ENCODE data around the gene SCFD2. TPM values are rescaled to one million over a fixed set of nuclear protein-coding genes. Genes with fewer than 3 reads are reported as not detected.

Gene SCFD2
- total and polyA plus RNA-seq, 10 of the 15 experiments (the other 5 are each of a cell fraction or from before 2014, with no cell fraction given) = 4.8 to 37.6 (median 24.9) TPM

- H3K36me3 ChIP-seq (ENCODE audit: control insufficient read depth in 2 of 2, insufficient read depth in 2 of 2, low read length in 1 of 2) = no peaks in the 10 kb centered on the region
- no peak overlapping the region for H3K4me3 ChIP-seq
- H4K20me1 ChIP-seq (ENCODE audit: control insufficient read depth, insufficient read depth) = no peaks in the 10 kb centered on the region
- no peaks in the 10 kb centered on the region for H3K27me3 ChIP-seq (replicated peaks in 1 of 2; ENCODE audit: control insufficient read depth in 2 of 2, insufficient read depth in 2 of 2, low read length in 1 of 2)
- POLR2A ChIA-PET = no interaction called here
- no peak overlapping the region for H3K4me2 ChIP-seq (ENCODE audit: control insufficient read depth, insufficient read depth)
- FAIRE-seq (no peak), ATAC-seq (peak; percentile 41; the same call in 2 of the 3 replicates), DNase-seq (ENCODE audit: low read depth, low spot score) (no peak)
- no peak overlapping the region for H3K27ac ChIP-seq (ENCODE audit: control insufficient read depth, insufficient read depth)
- no peaks in the 10 kb centered on the region for H3K79me2 ChIP-seq (ENCODE audit: control insufficient read depth, insufficient read depth, low read length)
- H3K4me1 ChIP-seq (ENCODE audit: control insufficient read depth, insufficient read depth, low read length) = no peaks in the 10 kb centered on the region
- SMC1A ChIA-PET (ENCODE audit: uncharacterized antibody, unreplicated experiment) = interaction anchor here (0.7 to 1.7 kb wide), 4 partner anchors 10 to 230 kb away, joined by 3 read pairs; no protein-coding TSS in a partner anchor
- in situ Hi-C loops (cut with MboI) (no loop called here), intact Hi-C loops (cut with micrococcal nuclease; ENCODE audit: unreplicated experiment) (no loop called here)
- no TSS peak for BruUV-seq (replicated peaks)
- no peak for TF ChIP-seq DPF2 (IDR thresholded peaks at IDR 0.05)
- TF ChIP-seq ATF7 (IDR thresholded peaks at IDR 0.05; ENCODE audit: low read depth) = no peak
- TF ChIP-seq CEBPB (IDR thresholded peaks at IDR 0.05; ENCODE audit: borderline replicate concordance in 1 of 2, low read depth in 2 of 2, low read length in 2 of 2) = no peak
- no peak for TF ChIP-seq ZZZ3 (IDR thresholded peaks at IDR 0.05; ENCODE audit: control insufficient read depth, insufficient read length, low read depth)
- H3K9ac ChIP-seq (ENCODE audit: control insufficient read depth, insufficient read depth, low read length) = no peak overlapping the region
- H2AFZ ChIP-seq (ENCODE audit: control insufficient read depth, low read depth, low read length) = no peak overlapping the region
- RAD21 ChIA-PET (ENCODE audit: unreplicated experiment) = no interaction called here
- CTCF ChIA-PET = interaction anchor here (0.6 to 1.5 kb wide), 4 partner anchors 94 to 1028 kb away, joined by 3 read pairs; no protein-coding TSS in a partner anchor
- no peaks in the 10 kb centered on the region for H3K9me3 ChIP-seq (replicated peaks; ENCODE audit: control insufficient read depth, insufficient read depth, low read length)
These were observed 159.9 kb downstream of the SCFD2 start for GRCh38 chr4:53205970-53206369.

DNA sequence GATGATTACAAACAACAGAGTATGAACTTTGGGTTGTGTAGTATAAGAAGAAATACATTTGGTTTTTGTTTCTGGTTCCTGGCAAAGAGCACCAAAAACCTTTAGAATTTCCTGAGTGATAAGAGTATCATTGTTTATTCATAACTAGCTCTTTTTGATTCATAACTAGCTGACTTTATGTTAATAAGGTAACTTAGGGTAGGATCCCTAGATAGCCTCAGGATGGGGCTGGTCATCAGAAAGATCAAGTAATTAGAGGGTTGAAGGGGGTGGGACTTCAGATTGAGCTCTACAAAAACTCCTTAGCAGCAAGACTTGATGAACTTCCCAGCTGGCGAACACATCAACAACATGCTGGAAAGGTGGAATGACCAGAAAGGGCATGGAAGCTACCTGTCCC is 166.5 kb downstream of the SCFD2 start:
- Histone ChIP-seq H3K9ac (ENCODE audit: control insufficient read depth, insufficient read depth, low read length) (no peak overlapping the region), H3K9me3 (replicated peaks; ENCODE audit: control insufficient read depth, insufficient read depth, low read length) (no peaks in the 10 kb centered on the region), H2AFZ (ENCODE audit: control insufficient read depth, low read depth, low read length) (no peak overlapping the region), H3K27me3 (replicated peaks in 1 of 2; ENCODE audit: control insufficient read depth in 2 of 2, insufficient read depth in 2 of 2, low read length in 1 of 2) (no peaks in the 10 kb centered on the region), H3K79me2 (ENCODE audit: control insufficient read depth, insufficient read depth, low read length) (no peaks in the 10 kb centered on the region), H3K4me3 (no peak overlapping the region), H3K4me2 (ENCODE audit: control insufficient read depth, insufficient read depth) (no peak overlapping the region), H3K4me1 (ENCODE audit: control insufficient read depth, insufficient read depth, low read length) (no peaks in the 10 kb centered on the region), H4K20me1 (ENCODE audit: control insufficient read depth, insufficient read depth) (no peaks in the 10 kb centered on the region), H3K36me3 (ENCODE audit: control insufficient read depth in 2 of 2, insufficient read depth in 2 of 2, low read length in 1 of 2) (no peaks in the 10 kb centered on the region), H3K27ac (ENCODE audit: control insufficient read depth, insufficient read depth) (no peak overlapping the region)
- 94% methylated on average over 1 of the region's 1 CpG for WGBS (ENCODE audit: insufficient coverage, insufficient replicate concordance, low lambda C conversion rate, missing lambda C conversion rate)
- DNase-seq (ENCODE audit: low read depth, low spot score) = no peak
- no peak; the same call in 2 of the 3 replicates for ATAC-seq
- ChIA-PET RAD21 (ENCODE audit: unreplicated experiment) (interaction anchor here (0.9 to 1.8 kb wide), 6 partner anchors 167 to 1035 kb away, joined by 3 to 11 read pairs (median 6); no protein-coding TSS in a partner anchor), CTCF (interaction anchor here (0.7 to 2.7 kb wide), 10 partner anchors 9 to 1035 kb away, joined by 3 to 20 read pairs (median 4); no protein-coding TSS in a partner anchor), SMC1A (ENCODE audit: uncharacterized antibody, unreplicated experiment) (interaction anchor here (0.7 to 2.6 kb wide), 12 partner anchors 15 to 1035 kb away, joined by 3 to 14 read pairs (median 4); no protein-coding TSS in a partner anchor), POLR2A (interaction anchor here (2.0 kb wide), 1 partner anchor 454 kb away, joined by 6 read pairs; no protein-coding TSS in a partner anchor)
- in situ Hi-C loops (cut with MboI) (loop anchor here (5.0 to 10.0 kb wide), 3 partner anchors 608 to 1028 kb away; partner anchors contain the start of gene PDGFRA), intact Hi-C loops (cut with micrococcal nuclease; ENCODE audit: unreplicated experiment) (loop anchor here (5.0 to 10.0 kb wide), 3 partner anchors 178 to 258 kb away; partner anchors contain the start of gene FIP1L1)
- FAIRE-seq = no peak
- BruUV-seq (replicated peaks) = no TSS peak
- TF ChIP-seq YBX1 (IDR thresholded peaks at IDR 0.05) = no peak
